ENCODE data around the gene CD69. TPM values are rescaled to one million over a fixed set of nuclear protein-coding genes. Genes with fewer than 3 reads are reported as not detected.
"Not testable (repeated sequence)": the region's sequence is repeated elsewhere in the genome, so short reads cannot be mapped to it uniquely, and the experiment has no call there.

Gene CD69
- total RNA-seq, 1 experiment from 2014 or later, result not detected

DNA sequence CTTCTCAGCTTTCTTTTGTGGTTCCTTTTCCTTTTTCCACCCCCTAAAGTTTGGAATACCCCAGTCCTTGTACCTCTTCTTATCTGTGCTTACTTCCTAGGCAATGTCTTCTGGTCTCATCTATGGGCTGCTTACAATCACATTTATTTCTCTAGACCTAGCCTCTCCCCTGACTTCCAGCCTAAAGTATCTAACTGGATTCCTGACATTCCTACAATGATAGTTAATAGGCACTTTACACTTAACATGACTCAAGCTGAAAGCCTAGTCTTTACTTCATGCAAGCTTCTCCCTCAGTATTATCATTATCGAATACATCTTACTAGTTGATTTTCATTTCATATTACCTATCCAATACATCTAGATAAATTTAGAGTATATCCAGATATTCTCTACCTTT is 49.0 kb downstream of the CD69 start:
- H3K9me3 ChIP-seq, result no peaks in the 10 kb centered on the region
- no peak for DNase-seq

GRCh38 chr12:9710584-9711375 is 49.9 kb downstream of the CD69 start:
- no peak for DNase-seq
- H3K36me3 ChIP-seq, result no peaks in the 10 kb centered on the region
- H3K27me3 ChIP-seq, result no peaks in the 10 kb centered on the region
- H3K9me3 ChIP-seq, result no peaks in the 10 kb centered on the region
- no peak overlapping the region for H3K4me3 ChIP-seq

More for the DNA sequence above, 49.0 kb downstream of the CD69 start:
- H3K27me3 ChIP-seq, result no peaks in the 10 kb centered on the region
- H3K36me3 ChIP-seq, result no peaks in the 10 kb centered on the region
- no peak overlapping the region for H3K4me3 ChIP-seq

GRCh38 chr12:9708853-9709252 is 51.8 kb downstream of the CD69 start:
- Histone ChIP-seq H3K36me3 (no peaks in the 10 kb centered on the region), H3K9me3 (no peaks in the 10 kb centered on the region), H3K27me3 (no peaks in the 10 kb centered on the region), H3K4me3 (no peak overlapping the region)
- DNase-seq, result no peak

DNA sequence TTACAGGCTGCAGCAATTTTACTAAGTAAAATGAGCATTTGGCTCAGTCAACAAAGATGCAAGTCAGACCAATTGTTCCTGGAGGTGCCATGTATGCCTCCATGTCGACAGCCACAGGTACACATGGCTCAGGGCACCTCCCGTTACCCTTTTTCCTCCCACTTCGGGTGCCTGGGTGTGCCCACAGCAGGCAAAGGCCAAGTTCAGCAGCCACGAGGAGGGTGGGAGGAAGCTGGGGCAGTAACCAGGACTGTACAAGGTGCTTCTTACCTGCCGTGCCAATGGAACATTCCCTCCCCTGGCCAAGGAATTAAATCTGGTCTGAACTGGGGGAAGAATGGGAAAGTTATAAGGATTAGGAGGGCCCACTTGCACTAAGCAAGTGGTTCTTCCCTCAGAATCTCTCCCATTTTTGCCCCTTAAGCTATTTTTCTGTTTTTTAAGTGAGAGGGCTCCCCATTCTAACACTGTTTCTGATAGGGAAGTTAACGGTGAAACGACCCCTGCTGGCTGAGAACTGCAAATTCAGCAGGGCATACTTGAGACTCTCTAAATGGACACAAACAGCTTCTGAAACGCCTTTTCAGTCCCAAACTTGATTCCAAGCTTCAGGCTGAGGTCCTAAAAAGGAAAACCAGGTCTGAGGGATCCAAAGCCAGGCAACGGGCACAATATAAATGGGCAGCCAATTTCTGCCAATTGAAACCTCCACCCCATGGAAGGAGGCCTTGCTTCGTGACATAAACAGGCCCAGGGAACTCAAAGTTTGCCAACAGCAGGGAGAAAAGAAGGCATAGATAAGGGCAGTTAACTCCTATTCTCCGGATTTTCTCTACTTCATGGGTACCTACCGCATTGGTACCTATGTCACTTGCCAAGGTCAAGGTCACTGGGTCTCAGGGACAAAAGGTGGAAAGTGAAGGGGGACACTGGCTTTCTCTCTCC is 52.6 kb downstream of the CD69 start:
- Histone ChIP-seq H3K27me3 (no peaks in the 10 kb centered on the region), H3K36me3 (no peaks in the 10 kb centered on the region), H3K9me3 (no peaks in the 10 kb centered on the region), H3K4me3 (no peak overlapping the region)
- peak; percentile 8 for DNase-seq

DNA sequence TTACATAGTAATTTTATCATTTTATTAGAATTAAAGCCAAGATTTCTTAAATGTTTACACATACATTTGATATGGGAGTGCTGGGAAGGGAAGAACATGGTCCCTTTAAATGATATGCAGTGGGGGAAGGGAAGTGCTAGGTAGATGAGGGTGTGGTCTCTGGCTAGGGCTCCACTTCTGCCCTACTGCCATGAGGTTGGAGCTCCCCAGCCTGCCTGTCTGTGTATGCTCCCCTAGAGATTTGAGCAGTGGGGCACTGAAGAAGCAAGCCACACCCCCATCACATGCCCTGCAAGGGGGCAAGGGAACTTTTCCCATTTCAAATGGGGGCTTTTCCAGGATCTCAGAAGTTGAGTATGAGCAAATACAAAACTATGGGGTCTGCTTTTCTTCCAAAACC is 53.3 kb downstream of the CD69 start:
- Histone ChIP-seq H3K27me3 (no peaks in the 10 kb centered on the region), H3K4me3 (no peak overlapping the region), H3K9me3 (no peaks in the 10 kb centered on the region), H3K36me3 (no peaks in the 10 kb centered on the region)
- DNase-seq, result no peak

- H3K36me3 ChIP-seq, result no peaks in the 10 kb centered on the region
- H3K4me3 ChIP-seq, result no peak overlapping the region
- no peaks in the 10 kb centered on the region for H3K27me3 ChIP-seq
- DNase-seq, result no peak
- no peaks in the 10 kb centered on the region for H3K9me3 ChIP-seq
Measured at GRCh38 chr12:9706086-9706685, 54.5 kb downstream of the CD69 start.

- not testable (repeated sequence) for H3K9me3 ChIP-seq, DNase-seq, H3K27me3 ChIP-seq
Measured at GRCh38 chr12:9704561-9704960, 56.1 kb downstream of the CD69 start.

More at GRCh38 chr12:9704561-9704960, 56.1 kb downstream of the CD69 start:
- H3K4me3 ChIP-seq, H3K36me3 ChIP-seq: not testable (repeated sequence)

Other genes starting within 250 kb of the CD69 start
- gene KLRB1, start 153.0 kb downstream of the CD69 start, total RNA-seq (2014; rRNA removed; shearing (Covaris generic); ENCODE audit: low replicate concordance), result not detected in 2 replicates
- gene CLEC2D, start 91.2 kb downstream of the CD69 start, total RNA-seq (2014; rRNA removed; shearing (Covaris generic); ENCODE audit: low replicate concordance), result 0.23 and 3.5 TPM in 2 replicates
- not detected in 2 replicates for gene CLECL1, start 27.8 kb downstream of the CD69 start, total RNA-seq (2014; rRNA removed; shearing (Covaris generic); ENCODE audit: low replicate concordance)
- 1.8 TPM in 1 of 2 replicates, not detected in the other for gene KLRF1, start 66.6 kb upstream of the CD69 start, total RNA-seq (2014; rRNA removed; shearing (Covaris generic); ENCODE audit: low replicate concordance)
- 14.3 and 27.2 TPM in 2 replicates for gene CLEC2B, start 108.5 kb upstream of the CD69 start, total RNA-seq (2014; rRNA removed; shearing (Covaris generic); ENCODE audit: low replicate concordance)
- not detected in 2 replicates for gene KLRF2, start 120.6 kb upstream of the CD69 start, total RNA-seq (2014; rRNA removed; shearing (Covaris generic); ENCODE audit: low replicate concordance)
- not detected in 2 replicates for gene CLEC2A, start 171.5 kb upstream of the CD69 start, total RNA-seq (2014; rRNA removed; shearing (Covaris generic); ENCODE audit: low replicate concordance)
- not detected in 2 replicates for gene CLEC12A, start 210.5 kb upstream of the CD69 start, total RNA-seq (2014; rRNA removed; shearing (Covaris generic); ENCODE audit: low replicate concordance)
- not detected in 2 replicates for gene CLEC1B, start 238.2 kb upstream of the CD69 start, total RNA-seq (2014; rRNA removed; shearing (Covaris generic); ENCODE audit: low replicate concordance)
- not detected in 2 replicates for gene CLEC12B, start 249.7 kb upstream of the CD69 start, total RNA-seq (2014; rRNA removed; shearing (Covaris generic); ENCODE audit: low replicate concordance)

All from MG63 (cell line).